ENCODE measurements around the gene UNC5C. TPM values are rescaled to one million over a fixed set of nuclear protein-coding genes. Genes with fewer than 3 reads are reported as not detected.

The UNC5C gene
- total RNA-seq, 1 donor from 2014 or later: 0.70 TPM

- Mint-ChIP-seq H3K4me3 (ENCODE audit: unreplicated experiment) (no peak overlapping the region), H3K9me3 (ENCODE audit: unreplicated experiment) (peaks cover 7% of the 10 kb centered on the region), H3K36me3 (ENCODE audit: unreplicated experiment) (no peaks in the 10 kb centered on the region), H3K4me1 (ENCODE audit: unreplicated experiment) (peaks cover 18% of the 10 kb centered on the region), H3K27me3 (ENCODE audit: unreplicated experiment) (no peaks in the 10 kb centered on the region), H3K27ac (ENCODE audit: unreplicated experiment) (no peak overlapping the region)
- no peak for TF ChIP-seq CTCF (IDR thresholded peaks at IDR 0.05)
- no peak for DNase-seq (ENCODE audit: extremely low spot score, unreplicated experiment)
These were observed 44.3 kb downstream of the UNC5C start for GRCh38 chr4:95504501-95504900.

GRCh38 chr4:95500361-95500760 is 48.4 kb downstream of the UNC5C start:
- no peak for DNase-seq (ENCODE audit: extremely low spot score, unreplicated experiment)
- no peak overlapping the region for H3K27ac Mint-ChIP-seq (ENCODE audit: unreplicated experiment)
- H3K9me3 Mint-ChIP-seq (ENCODE audit: unreplicated experiment): no peaks in the 10 kb centered on the region
- H3K4me1 Mint-ChIP-seq (ENCODE audit: unreplicated experiment): peaks cover 12% of the 10 kb centered on the region
- no peak for TF ChIP-seq CTCF (IDR thresholded peaks at IDR 0.05)
- no peaks in the 10 kb centered on the region for H3K36me3 Mint-ChIP-seq (ENCODE audit: unreplicated experiment)
- no peaks in the 10 kb centered on the region for H3K27me3 Mint-ChIP-seq (ENCODE audit: unreplicated experiment)
- H3K4me3 Mint-ChIP-seq (ENCODE audit: unreplicated experiment): no peak overlapping the region

GRCh38 chr4:95499291-95499696 is 49.5 kb downstream of the UNC5C start:
- no peak overlapping the region for H3K27ac Mint-ChIP-seq (ENCODE audit: unreplicated experiment)
- no peak for DNase-seq (ENCODE audit: extremely low spot score, unreplicated experiment)
- no peak for TF ChIP-seq CTCF (IDR thresholded peaks at IDR 0.05)

GRCh38 chr4:95494186-95494585 is 54.6 kb downstream of the UNC5C start:
- Mint-ChIP-seq H3K36me3 (ENCODE audit: unreplicated experiment) (no peaks in the 10 kb centered on the region), H3K4me3 (ENCODE audit: unreplicated experiment) (no peak overlapping the region), H3K9me3 (ENCODE audit: unreplicated experiment) (no peaks in the 10 kb centered on the region), H3K4me1 (ENCODE audit: unreplicated experiment) (no peaks in the 10 kb centered on the region), H3K27me3 (ENCODE audit: unreplicated experiment) (no peaks in the 10 kb centered on the region), H3K27ac (ENCODE audit: unreplicated experiment) (no peak overlapping the region)
- no peak for DNase-seq (ENCODE audit: extremely low spot score, unreplicated experiment)
- no peak for TF ChIP-seq CTCF (IDR thresholded peaks at IDR 0.05)

More at GRCh38 chr4:95499291-95499696, 49.5 kb downstream of the UNC5C start:
- Mint-ChIP-seq H3K36me3 (ENCODE audit: unreplicated experiment) (no peaks in the 10 kb centered on the region), H3K4me1 (ENCODE audit: unreplicated experiment) (peaks cover 12% of the 10 kb centered on the region), H3K4me3 (ENCODE audit: unreplicated experiment) (no peak overlapping the region), H3K9me3 (ENCODE audit: unreplicated experiment) (no peaks in the 10 kb centered on the region), H3K27me3 (ENCODE audit: unreplicated experiment) (no peaks in the 10 kb centered on the region)

GRCh38 chr4:95478679-95479078 is 70.1 kb downstream of the UNC5C start:
- Mint-ChIP-seq H3K27ac (ENCODE audit: unreplicated experiment) (no peak overlapping the region), H3K9me3 (ENCODE audit: unreplicated experiment) (no peaks in the 10 kb centered on the region), H3K4me3 (ENCODE audit: unreplicated experiment) (no peak overlapping the region), H3K27me3 (ENCODE audit: unreplicated experiment) (no peaks in the 10 kb centered on the region), H3K36me3 (ENCODE audit: unreplicated experiment) (no peaks in the 10 kb centered on the region), H3K4me1 (ENCODE audit: unreplicated experiment) (no peaks in the 10 kb centered on the region)
- TF ChIP-seq CTCF (IDR thresholded peaks at IDR 0.05): no peak
- no peak for DNase-seq (ENCODE audit: extremely low spot score, unreplicated experiment)

Data from osteocyte (in vitro differentiated cells).